HG02885 (cell line): ENCODE data around the gene PPP6C.

Experiments
- ATAC-seq: cut with Tn5 transposase; IDR thresholded peaks from one replicate; pipeline ENCODE4 v1.9.1; 2021; ENCODE audit warnings: mild to moderate bottlenecking; ENCODE audit not compliant: unreplicated experiment, poor library complexity

PPP6C gene

GRCh38 chr9:125103770-125104460 lies 85.7 kb downstream of the PPP6C start:
- no peak for ATAC-seq

DNA sequence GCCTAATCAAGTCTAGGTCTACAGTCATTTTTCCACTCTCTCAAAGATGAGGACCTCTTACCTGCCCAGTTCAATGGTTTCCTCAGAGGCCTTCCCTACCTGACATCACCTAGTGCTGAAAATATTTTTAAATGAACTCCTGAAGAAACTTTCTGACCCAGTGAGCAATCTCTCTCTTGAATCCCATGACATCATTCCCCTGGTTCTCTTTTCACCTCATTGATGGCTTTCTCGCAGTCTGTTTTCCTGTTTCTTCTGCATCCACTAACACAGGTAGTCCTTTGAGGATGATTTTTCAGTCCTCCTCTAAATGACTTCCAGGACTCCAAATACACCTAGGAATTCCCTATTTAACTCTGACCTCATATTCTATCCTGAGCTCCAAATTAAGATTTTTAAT lies 86.6 kb downstream of the PPP6C start:
- ATAC-seq = no peak

DNA sequence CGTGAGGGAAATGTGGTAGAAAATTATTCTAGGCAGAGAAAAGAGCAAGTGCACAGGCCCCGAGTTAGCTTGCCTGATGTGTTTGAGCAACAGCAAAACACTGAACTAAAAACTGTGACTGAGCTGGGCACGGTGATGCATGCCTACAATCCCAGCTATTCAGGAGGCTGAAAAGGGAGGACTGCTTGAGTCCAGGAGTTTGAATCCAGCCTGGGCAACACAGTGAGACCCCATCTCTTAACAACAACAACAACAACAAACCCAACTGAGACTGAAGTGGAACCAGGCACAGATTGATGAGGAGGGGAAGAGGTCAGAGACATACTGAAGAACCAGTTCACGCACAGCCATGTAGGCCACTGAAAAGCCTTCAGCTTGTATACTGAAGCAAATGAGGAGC lies 88.8 kb downstream of the PPP6C start:
- ATAC-seq = no peak

DNA sequence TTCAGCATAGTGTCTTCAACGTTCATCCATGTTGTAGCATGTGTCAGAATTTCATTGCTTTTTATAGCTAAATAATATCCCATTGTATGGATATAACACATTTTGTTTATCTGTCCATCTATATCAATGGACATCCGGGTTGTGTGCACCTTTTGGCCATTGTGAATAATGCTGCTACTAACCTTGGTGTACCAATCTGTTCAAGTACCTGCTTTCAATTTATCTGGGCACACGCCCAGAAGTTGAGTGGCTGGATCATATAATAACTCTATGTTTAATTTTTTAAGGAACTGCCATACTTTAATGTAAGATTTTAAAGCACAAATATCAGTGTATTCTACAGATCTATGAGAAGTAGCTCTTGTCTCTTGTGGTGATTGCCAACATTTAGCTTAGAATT lies 89.8 kb downstream of the PPP6C start:
- ATAC-seq = no peak
